HG02678 (cell line): Measurements from ENCODE around the gene BTBD10.

ENCODE experiments used
- ATAC-seq: cut with Tn5 transposase; IDR thresholded peaks from one replicate; pipeline ENCODE4 v1.9.1; 2021; ENCODE audit warnings: mild to moderate bottlenecking, moderate library complexity; ENCODE audit not compliant: unreplicated experiment

Gene BTBD10

GRCh38 chr11:13341026-13341425, 122.0 kb downstream of the BTBD10 start:
- no peak for ATAC-seq

DNA sequence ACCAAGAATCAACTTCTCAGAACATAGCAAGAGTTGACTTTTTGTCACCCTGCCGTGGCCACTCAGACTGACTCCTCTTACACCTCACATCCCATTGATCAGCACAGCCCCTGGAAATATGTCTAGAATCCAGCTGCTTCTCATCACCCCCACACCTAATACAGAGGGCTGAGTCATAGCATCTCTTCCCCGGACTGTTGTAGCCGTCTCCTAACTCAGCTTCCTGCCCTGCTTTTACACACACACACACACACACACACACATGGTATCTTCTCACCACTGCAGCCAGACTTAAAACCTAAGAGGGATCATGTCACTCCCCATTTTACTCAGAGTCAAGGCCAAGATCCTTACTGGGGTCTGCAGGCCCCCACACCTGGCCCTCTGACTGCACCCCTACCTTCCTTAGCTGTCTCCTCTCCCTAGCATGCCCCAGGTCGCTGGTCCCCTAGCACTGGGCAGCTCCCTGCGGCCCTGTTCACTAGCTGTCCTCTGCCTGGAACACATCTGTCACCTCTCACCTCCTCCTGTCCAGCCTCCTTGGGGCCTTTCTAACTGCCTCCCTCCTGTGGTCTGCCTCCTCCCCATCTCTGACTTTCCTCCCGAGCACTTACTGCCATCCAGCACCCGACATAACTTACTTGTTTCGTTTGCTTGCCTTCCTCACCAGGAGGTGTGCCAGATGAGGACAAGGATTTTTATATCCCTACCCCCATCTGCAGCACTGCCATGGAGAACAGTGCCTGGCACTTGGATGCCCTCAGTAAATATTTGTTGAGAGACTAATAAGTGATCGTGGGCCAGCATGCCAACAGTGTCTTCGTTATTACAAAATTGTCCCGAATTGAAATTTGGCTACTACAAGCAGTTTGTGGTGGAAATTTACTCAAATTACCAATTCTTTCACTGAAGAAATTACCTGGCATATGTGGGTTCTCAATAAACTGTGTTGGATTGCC, 123.5 kb downstream of the BTBD10 start:
- ATAC-seq = peak; percentile 28

DNA sequence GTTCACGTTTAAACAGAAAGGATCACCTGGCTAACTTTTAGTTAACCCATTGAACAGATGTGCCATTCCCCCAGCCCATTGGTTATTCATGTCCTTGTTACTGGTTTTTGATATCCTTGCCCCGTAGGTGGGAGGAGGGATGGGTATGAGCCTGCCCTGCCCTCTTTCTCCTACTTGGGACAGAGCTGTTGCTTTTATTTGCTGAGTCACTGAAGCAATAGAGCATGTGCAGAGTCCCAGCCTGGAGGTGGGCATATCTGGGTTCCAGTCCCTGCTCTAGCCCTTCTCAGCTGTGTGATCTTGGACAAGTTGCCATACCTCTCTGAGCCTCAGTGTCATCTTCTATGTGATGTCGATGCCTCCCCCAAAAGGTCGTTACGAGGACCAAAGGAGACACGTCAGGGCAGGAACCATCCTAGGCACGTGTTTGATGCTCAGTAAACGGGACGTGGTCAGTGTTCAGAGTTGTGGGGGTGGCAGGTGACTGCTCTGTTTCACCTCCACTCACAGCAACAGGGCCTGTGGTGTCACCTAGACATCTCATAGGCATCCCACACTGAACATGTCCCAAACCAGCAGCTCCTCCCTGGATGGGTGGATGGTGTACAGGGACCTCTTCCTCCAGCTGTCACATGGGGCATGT, 124.5 kb downstream of the BTBD10 start:
- ATAC-seq = no peak

GRCh38 chr11:13338019-13338426, 125.0 kb downstream of the BTBD10 start:
- peak; percentile 32 for ATAC-seq
